Right lobe of liver (tissue), 4 donors: ENCODE measurements around the gene GALNT17.

Experiments used
- CTCF ChIP-seq, 4 donors: fragments of 200-600 bp in 3 of 4; fragments of 450-650 bp in 1 of 4; IDR thresholded peaks; one replicate each; pipeline versions ENCODE4 v1.5.1 to v1.8.0; 2016 to 2022; ENCODE audit warnings: antibody characterized with exemption in 4 of 4, mild to moderate bottlenecking in 2 of 4
- POLR2A ChIP-seq: fragments of 450-650 bp; IDR thresholded peaks from one replicate; pipeline ENCODE4 v1.6.1; 2017; ENCODE audit warnings: antibody characterized with exemption, mild to moderate bottlenecking
- donor health status: DM: no; HTN: no; CAD: no.
- donor health status: DM: no; HTN: no; CAD: no.
- donor health status: DM: no; HTN: yes; CAD: no.

GRCh38 chr7:71271203-71271602 lies 139.3 kb downstream of the GALNT17 start:
- no peak for TF ChIP-seq CTCF (IDR thresholded peaks at IDR 0.05)
- TF ChIP-seq POLR2A: no peak
